ENCODE measurements around the gene TRAPPC14.
"Not testable (repeated sequence)": the region's sequence is repeated elsewhere in the genome, so short reads cannot be mapped to it uniquely, and the experiment has no call there.

TRAPPC14 gene

DNA sequence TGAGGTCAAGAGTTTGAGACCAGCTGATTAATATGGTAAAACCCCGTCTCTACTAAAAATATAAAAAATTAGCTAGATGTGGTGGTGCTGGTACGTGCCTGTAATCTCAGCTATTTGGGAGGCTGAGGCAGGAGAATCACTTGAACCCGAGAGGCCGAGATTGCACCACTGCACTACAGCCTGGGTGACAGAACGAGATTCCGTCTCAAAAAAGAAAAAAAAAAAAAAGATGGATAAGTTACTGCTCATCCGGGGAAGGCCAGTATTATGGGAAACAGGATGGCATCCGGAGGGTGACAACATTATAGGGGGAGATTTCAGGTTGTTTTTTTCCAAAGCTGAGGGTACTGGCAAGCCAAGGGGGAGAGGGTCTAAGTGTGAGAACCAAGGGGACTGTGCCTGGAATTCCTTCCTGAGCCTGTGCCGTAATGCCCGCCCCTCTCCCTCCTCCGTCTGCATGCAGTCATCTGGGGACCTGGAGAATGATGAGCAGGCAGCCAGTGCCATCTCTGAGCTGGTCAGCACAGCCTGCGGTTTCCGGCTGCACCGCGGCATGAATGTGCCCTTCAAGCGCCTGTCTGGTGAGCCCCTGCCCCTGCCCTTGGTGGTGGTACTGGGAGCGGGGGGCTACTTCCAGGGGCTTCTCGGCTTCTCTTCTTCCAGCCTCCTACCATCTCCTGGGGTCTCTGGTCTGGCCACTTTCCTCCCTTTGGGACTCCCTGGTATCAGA is 5.4 kb downstream of the TRAPPC14 start:
- DNase-seq: no peak

DNA sequence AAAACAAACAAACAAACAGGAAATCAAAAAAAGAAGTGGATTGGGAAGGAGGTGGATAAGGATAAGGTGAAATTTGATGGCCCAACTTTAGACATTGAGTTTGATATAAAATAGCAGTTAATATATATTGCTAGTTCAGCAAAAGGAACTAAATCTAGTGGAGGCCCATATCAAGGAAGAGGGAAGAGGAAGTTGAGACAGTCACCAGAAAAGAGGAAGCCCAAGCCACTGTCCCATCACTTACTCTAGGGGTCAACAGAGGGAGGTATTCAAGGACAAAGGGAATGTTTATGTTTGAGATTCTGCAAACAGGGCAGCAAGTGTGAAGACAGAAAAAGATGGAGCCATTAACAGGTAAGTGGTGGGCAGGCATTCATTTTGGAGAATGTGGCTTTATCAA is 6.1 kb downstream of the TRAPPC14 start:
- DNase-seq: no peak

DNA sequence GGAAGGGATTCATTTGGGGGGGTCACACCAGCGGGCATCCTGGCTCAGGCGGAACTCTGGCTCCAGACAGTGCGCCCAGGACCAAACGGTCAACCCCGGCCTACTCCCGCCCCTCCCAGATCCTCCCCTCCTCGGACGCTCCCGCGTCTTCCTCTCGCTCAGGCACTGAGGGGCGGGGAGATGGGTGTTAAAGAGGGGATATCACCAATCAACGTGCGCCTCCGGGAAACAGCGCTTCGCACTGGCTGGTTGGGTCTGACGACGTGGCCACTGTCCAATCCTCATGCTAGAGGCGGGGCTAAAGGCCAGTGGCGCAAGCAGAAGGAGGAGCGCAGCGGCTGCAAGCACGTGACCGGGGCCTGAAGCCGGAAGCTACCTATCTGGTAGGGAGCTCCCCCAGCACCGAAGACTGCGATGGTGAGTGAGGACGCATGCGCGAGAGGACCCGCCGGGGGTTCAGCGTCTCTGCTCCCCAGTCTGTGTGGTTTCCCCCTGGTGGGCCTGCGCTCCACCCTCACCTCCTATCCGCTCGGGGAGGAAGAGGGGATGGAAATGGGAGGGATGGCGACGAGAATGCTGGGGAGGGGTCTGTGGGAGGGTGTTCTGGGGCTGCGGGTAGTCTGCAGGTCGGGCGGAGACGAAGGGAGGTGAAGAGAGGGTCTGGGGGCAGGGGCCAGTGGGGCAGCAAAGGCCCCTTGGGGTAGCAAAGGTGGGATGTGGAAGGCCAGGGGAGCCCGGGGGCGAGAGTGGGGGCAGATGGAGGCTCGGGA is 9.8 kb downstream of the TRAPPC14 start, which contains the start of gene LAMTOR4:
Gene LAMTOR4 (plus strand): TSS at position 360 of the 770 bp plus-strand sequence. CDS start 55 bp downstream, at position 415.
- peak; percentile 93 for DNase-seq

DNA sequence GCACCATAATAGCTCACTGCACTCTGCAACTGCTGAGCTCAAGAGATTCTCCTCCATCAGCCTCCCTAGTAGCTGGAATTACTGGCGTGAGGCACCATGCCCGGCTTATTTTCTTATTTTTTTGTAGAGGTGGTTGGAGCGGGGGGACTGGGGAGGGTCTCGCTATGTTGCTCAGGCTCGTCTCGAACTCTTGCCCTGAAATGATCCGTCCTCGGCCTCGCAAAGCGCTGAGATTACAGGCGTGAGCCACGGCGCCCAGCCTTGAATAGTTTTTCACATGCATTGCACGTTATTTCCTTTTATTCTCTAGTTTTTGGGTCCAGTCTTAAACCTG is 10.3 kb downstream of the TRAPPC14 start:
- DNase-seq: no peak

DNA sequence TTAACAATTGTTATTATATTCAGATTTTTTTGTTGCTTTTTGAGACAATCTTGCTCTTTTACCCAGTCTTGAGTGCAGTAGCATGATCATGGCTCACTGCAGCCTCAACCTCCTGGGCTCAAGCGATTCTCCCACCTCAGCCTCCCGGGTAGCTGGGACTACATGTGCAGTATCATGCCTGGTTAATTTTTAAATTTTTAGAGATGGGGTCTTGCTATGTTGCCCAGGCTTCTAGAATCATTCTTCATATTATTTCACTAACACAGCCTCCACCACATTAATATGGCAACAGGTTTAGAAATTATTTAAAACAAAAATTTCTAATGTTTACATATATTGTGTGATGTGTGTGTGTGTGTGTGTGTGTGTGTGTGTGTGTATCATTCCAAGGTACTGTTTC is 11.2 kb downstream of the TRAPPC14 start:
- no peak for DNase-seq

DNA sequence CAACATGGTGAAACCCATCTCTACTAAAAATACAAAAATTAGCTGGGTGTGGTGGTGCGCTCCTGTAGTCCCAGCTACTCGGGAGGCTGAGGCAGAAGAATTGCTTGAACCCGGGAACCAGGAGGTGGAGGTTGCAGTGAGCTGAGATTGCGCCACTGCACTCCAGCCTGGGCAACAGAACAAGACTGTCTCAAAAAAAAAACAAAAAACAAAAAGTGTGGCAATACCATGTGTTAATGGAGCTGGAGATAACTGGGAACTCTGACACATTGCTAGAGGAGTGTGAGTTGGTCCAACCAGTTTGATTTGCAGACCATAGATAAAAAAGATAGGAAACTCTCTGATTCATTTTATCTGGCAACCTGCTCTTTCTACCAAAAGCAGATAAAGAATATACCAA is 12.2 kb downstream of the TRAPPC14 start:
- not testable (repeated sequence) for DNase-seq

DNA sequence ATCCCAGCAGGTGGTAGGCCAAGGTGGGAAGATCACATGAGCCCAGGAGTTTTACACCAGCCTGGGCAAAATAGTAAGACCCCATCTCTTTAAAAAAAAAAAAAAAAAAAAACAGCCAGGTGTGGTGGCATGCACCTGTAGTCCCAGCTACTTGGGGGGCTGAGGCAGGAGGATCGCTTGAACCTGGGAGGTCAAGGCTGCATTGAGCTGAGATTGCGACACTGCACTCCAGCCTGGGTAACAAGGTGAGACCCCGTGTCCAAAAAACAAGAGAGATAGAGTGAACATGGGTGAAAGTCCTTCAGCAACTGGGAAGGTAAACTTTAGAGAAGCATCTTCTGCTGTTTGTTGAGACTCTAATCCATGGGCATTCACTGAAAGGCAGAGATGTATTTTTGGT is 16.1 kb downstream of the TRAPPC14 start:
- no peak for DNase-seq

DNA sequence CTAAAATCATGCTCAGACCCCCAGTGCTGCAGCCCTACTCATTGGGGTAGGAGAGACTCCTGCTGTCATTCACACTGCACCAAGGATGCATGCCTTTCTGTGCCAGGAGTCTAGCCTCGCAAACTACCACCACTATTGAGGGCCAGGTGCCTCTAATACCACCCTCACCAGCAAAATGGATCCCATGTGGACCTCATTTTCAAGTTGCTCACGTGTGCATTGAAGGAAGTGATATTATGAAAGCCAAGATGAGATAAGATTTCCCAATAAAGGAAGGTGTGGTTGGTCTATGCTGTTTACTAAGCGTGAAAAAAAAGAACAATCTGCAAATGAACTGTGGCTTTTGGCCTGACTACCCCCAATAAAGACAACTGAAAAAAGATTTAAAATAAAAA is 17.0 kb downstream of the TRAPPC14 start:
- DNase-seq: no peak

DNA sequence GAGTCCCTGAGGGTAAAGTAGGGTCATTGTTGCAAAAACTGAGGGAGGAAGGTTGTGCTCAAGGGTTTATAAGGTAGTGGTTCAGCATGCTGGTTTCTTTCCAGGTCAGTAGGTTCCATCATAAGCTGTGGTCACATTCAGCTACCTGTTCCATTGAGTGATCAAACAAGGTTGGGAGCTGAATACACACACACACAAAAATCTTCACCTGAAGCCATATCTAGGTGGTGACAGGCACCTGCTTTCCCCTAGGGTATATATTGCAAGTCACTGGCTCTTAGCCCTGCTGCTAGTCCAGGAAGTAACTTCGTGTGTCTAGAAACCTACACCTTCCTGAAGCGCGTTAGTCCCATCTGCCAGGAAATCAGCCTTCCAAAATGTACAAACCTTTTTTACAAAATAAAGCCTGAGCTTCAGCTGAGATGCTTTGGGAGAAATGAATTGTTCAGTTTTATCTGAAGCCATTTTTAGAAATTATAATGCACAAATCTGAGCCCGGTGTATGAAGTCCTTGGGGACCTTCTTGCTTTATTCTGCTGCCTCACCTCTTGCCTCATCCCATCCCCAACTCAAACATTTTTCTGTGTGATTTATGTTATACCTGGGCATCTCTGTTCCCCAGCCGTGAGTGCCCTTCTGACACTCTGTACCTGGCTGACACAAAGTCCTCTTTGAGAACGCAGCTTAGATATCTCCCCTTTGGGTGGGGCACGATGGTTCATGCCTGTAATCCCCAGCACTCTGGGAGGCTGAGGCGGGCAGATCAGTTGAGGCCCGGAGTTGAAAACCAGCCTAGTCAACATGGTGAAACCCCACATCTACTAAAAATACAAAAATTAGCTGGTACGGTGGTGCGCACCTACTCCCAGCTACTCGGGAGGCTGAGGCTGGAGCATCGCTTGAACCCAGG is 20.4 kb downstream of the TRAPPC14 start:
- DNase-seq: no peak

DNA sequence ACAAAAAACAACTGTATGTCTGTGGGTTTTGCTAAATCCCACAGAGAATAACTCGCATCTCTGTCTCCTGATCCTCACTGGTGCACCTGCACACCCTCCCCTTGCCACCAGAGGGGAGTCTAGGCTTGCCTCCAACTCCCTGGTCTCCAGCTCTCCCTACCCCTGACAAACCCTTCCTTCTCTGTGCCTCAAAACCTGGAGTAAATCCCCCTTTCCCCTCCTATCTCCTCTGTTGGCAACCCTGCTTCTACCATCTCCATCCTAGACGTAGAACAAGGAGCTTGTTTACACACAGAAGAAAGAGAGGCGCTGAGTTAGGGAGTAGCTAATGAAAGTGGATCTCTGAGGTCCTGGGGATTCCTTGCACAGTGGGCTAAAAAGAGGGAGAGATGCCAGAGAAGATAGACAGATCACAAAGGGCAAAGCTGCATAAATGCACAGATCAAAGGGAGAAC is 25.8 kb downstream of the TRAPPC14 start:
- DNase-seq: peak; percentile 50

DNA sequence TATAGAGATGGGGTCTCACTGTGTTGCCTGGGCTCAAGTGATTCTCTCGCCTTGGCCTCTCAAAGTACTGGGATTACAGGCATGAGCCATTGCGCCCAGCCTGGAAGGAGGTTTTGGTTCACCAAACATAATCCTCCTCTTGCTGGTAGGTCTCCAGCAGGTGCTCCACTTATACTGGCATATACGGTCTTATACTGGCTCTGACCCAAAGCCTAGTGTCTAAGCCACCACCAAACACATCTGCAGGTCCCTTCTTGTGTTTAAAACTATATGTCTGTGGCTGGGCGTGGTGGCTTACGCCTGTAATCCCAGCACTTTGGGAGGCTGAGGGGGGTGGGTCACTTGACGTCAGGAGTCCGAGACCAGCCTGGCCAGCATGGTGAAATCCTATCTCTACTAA is 26.4 kb downstream of the TRAPPC14 start:
- no peak for DNase-seq

DNA sequence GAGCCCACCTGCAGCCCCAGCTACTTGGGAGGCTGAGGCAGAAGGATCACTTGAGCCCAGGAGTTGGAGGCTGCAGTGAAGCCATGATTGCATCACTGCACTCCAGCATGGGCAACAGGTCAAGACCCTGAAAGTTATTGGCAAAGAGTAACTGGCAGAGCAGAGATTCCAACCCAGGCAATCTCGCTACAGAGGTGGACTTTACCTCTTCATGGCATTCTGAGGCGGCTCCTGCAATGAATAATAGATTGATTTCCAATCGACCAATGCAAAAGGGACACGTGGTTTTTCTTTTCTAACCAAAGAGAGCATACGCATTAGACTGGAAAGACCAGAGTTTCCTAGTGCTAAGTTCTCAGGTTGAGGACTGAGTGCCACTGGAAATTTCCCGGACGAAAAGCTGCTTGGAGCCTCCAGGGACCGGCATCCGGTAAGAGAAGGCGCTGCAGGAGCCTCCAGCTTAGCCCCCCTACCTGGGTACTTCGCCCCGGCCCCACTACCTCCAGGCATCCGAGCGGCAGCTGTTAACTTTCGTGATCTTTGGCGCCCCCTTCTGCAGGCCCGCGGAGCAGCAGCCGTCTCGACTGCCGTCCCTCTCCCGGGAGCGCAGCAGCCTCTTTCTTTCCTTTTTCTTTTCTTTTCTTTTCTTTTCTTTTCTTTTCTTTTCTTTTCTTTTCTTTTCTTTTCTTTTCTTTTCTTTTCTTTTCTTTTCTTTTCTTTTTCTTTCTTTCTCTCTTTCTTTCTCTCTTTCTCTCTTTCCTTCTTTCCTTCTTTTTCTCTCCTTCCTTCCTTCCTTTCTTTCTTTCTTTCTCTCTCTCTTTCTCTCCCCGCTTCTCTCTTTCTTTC is 27.7 kb downstream of the TRAPPC14 start:
- DNase-seq: peak; percentile 80

DNA sequence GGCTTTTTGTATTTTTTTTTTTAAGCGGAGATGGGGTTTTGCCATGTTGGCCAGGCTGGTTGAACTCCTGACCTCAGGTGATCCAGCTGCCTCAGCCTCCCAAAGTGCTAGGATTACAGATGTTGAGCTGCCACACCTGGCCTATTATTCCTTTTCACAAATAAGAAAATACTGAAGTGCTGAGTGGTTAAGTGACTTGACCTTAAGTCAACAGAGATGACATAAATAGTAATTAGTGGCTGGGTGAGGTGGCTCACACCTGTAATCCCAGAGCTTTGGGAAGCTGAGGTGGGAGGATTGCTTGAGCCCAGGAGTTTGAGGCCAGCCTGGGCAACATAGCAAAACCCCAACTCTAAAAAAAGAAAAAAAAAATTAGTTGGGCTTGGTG is 28.3 kb downstream of the TRAPPC14 start:
- DNase-seq: not testable (repeated sequence)

DNA sequence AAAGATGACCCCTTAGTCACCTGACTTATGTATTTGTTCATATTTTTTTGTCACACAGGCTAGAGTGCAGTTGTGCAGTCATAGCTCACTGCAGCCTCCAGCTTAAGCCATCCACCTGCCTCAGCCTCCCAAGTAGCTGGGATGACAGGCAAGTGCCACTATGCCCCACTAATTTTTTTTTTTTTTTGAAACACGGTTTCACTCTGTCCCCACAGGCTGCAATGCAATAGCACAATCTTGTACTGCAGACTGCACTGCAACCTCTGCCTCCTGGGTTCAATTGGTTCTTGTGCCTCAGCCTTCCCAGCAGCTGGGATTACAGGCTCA is 29.9 kb downstream of the TRAPPC14 start:
- no peak for DNase-seq

DNA sequence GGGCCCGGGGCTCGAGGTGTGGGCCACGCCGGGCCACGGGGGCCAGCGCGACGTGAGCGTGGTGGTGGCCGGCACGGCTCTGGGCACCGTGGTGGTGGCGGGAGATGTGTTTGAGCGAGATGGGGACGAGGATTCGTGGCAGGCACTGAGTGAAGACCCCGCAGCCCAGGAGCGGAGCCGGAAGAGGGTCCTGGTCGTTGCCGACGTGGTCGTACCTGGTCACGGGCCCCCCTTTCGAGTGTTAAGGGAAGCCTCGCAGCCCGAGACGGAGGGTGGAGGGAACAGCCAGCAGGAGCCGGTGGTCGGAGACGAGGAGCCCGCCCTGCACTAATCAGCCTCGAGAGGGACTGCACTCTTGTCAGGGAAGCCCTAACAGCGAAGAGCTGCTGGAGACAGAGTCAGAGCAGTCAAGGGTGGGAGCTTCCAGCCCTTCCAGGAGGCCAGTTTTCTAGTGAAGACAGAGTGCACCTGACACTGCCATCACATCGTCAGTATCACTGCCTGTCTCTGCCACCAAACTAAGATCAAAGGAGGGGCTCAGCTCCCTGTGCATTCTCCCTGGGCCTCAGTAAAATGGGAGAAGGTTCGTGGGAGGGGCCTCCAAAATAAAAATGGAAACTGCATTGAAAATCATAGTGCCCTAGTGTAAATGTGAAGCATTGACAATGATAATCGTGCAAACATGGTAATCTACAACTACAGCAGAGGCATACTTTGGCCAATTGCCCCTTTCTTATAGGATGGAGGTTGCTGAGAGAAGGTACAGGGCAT is 30.5 kb downstream of the TRAPPC14 start:
- DNase-seq: no peak

DNA sequence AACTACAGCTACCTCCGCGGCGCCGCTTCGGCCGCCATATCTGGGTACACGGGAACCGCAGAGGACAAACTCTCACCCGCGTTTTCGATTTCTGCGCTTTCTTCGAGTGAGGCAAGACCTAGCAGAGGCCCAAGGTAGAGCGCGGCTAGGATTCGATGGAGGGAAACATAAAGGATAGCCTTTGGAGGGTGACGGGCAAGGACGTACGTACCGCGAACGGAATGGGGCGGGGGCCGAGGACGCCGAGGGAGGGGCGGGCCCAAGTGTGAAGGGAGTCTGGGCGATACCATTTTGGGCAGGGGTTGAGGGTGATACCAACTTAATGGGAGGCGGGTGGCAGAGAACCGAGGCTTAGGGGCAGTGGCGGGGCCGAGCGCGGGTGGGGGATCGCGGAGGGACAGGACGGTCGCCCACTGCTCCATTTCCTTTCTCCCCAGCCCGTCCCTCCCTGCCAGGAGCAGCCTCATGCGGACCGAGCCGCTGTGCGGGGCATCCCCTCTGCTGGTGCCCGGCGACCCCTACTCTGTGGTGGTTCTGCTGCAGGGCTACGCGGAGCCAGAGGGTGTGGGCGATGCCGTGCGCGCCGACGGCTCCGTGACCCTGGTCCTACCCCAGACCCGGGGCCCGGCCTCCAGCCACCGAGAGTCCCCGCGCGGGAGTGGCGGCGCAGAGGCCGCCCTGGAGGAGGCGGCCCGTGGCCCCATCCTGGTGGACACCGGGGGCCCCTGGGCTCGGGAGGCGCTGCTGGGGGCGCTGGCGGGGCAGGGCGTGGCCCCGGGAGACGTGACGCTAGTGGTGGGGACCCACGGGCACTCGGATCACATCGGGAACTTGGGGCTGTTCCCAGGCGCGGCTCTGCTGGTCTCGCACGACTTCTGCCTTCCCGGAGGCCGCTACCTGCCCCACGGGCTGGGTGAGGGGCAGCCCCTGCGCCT is 31.3 kb downstream of the TRAPPC14 start, which contains the start of gene MBLAC1:
Gene MBLAC1 (plus strand): TSS at position 37 of the 935 bp plus-strand sequence. CDS start 429 bp downstream, at position 466.
- DNase-seq: peak; percentile 92

DNA sequence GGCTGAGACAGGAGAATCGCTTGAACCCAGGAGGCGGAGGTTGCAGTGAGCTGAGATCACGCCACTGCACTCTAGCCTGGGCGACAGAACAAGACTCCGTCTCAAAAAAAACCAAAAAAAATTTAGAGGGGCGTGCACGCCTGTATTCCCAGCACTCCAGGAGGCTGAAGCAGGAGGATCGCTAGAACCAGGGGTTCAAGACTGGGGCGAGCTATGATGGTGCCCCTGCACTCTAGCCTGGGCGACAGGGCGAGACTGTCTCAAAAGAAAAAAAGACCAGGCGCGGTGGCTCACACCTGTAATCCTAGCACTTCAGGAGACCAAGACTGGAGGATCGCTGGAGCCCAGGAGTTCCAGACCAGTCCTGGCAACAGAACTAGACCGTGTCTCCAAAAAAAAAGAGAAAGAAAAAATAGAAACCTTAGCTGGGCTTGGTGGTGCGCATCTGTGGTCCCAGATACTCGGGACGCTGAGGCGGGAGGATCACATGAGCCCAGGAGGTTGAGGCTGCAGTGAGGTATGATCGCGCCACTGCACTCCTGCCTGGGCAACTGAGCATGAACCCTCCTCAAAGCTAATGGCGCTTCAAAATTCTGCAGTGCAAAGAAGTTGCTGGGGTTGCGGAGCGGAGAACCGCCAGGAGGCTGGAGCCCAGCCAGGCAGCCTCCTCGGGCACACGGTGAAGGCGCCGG is 32.1 kb downstream of the TRAPPC14 start:
- DNase-seq: no peak

DNA sequence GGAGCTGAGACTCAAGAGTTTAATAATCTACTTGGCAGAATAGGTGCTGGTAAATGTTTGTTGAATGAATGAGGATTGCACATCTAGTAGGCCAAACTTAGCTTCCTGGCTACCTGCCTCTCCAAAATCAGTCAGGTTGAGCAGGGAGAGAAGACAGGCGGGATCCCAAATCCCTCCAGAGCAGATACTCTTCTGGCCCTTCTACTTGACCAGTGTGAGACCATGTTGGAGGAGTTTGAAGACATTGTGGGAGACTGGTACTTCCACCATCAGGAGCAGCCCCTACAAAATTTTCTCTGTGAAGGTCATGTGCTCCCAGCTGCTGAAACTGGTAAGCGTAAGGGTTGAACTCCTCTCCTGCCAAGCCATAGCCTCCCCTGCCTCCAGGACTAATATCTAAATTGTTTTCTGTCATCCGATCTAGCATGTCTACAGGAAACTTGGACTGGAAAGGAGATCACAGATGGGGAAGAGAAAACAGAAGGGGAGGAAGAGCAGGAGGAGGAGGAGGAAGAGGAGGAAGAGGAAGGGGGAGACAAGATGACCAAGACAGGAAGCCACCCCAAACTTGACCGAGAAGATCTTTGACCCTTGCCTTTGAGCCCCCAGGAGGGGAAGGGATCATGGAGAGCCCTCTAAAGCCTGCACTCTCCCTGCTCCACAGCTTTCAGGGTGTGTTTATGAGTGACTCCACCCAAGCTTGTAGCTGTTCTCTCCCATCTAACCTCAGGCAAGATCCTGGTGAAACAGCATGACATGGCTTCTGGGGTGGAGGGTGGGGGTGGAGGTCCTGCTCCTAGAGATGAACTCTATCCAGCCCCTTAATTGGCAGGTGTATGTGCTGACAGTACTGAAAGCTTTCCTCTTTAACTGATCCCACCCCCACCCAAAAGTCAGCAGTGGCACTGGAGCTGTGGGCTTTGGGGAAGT is 34.0 kb downstream of the TRAPPC14 start:
- no peak for DNase-seq

DNA sequence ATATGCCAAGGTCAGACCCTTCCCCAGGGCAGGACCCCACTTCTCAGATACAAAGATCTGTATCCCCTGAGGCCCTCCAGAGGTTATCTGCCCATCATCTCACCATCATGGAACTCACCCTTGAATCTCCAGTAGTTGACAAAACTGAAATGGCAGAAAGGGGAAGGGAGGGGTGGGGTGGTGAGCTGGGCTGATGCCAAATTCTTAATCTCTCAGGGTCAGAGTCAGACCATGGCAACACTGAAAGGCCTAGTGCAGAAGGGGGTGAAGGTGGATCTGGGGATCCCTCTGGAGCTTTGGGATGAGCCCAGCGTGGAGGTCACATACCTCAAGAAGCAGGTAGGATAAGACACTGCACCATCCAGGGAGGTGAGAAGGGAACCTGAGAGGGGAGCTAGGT is 36.0 kb downstream of the TRAPPC14 start:
- no peak for DNase-seq
